ENCODE measurements around the gene TMEM101.

DNA sequence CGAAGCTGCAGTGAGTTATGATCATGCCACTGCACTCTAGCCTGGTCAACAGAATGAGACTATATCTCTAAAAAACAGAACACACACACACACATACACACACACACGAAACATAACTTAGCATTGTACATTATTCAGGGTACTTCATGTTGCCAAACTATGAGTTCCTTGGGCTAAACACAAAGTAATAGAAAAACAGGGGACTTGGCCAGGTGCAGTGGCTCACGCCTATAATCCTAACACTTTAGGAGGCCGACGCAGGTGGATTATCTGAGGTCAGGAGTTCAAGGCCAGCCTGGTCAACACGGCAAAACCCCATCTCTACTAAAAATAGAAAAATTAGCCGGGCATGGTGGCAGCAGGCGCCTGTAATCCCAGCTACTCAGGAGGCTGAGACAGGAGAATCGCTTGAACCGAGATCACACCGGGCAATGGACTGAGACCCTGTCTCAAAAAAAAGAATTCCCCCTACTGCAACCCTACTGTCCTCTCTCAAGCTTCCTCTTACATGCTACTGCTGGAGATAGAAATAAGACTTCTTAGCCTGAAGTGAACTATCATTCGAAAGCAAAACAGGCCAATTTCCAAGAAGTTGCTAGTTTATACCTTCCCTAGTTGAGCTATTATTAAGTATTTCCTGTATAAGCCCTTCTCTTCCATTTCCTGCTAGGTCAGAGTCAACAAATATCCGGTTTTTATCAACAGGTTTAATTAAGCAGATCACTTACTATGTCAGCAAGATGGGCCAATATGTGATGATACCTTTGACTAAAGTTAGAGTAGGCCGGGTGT is 44.5 kb upstream of the TMEM101 start:
- TF ChIP-seq, protein P1, sequence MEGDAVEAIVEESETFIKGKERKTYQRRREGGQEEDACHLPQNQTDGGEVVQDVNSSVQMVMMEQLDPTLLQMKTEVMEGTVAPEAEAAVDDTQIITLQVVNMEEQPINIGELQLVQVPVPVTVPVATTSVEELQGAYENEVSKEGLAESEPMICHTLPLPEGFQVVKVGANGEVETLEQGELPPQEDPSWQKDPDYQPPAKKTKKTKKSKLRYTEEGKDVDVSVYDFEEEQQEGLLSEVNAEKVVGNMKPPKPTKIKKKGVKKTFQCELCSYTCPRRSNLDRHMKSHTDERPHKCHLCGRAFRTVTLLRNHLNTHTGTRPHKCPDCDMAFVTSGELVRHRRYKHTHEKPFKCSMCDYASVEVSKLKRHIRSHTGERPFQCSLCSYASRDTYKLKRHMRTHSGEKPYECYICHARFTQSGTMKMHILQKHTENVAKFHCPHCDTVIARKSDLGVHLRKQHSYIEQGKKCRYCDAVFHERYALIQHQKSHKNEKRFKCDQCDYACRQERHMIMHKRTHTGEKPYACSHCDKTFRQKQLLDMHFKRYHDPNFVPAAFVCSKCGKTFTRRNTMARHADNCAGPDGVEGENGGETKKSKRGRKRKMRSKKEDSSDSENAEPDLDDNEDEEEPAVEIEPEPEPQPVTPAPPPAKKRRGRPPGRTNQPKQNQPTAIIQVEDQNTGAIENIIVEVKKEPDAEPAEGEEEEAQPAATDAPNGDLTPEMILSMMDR (IDR thresholded peaks at IDR 0.05; ENCODE audit: borderline replicate concordance, extremely low read depth, low read length, poor library complexity, severe bottlenecking) = no peak
- no peak for TF ChIP-seq EZH2 (IDR thresholded peaks at IDR 0.05; ENCODE audit: borderline replicate concordance, low read depth, low read length, severe bottlenecking)
